K562 treated with DMSO at 1 percent for 4 hours (cell line): ENCODE measurements around the gene CAMK2G. TPM values are rescaled to one million over a fixed set of nuclear protein-coding genes. Genes with fewer than 3 reads are reported as not detected.

Experiments used
- total RNA-seq: library from RNA; unstranded; fragments of 300-600 nt; gene quantifications from 2 replicates; pipeline ENCODE4 v1.2.3, GENCODE V29; 2022; ENCODE audit not compliant: insufficient read depth

CAMK2G gene
- 40.8 and 52.4 TPM in 2 replicates for total RNA-seq

DNA sequence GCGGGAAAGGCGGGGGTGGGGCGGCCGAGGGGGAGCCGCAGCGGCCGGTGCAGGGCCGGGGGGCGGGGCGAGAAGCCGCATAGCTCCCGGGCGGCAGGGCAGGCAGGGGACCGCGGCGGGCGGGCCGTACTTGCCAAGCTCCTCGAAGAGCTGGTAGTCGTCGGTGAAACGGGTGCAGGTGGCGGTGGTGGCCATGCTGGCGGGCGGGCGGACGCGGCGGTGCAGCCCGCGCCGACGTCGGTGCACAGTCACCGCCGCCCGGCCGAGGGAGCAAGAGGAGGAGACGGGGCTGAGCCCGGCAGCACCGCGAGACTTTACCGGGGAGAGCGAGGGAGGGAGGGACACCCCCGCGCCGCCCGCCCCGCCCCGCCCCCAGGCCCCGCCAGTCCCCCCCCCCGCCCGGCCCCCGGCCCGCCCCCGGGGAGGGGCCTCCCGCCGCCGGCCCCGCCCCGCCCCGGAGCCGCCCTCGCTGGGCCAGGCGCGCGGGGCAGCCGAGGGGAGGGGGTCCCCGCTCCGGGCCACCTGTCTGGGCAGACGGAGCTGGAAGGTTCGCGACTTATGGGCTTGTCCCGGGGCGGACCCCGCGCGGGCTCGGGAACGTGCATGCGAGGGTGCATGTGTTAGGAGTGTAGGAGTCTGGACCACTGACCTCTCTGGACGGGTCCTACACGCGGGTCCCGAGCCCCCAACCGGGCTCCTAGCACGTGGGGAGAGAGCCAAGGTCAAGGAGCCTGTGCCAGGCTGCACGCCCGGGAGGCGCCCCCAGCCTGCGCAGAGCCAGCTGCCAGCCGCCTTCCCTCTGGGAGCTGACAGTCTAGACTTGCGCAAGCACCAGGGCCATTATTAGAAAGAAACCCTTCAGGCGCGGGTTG, at the start of gene CAMK2G:
TSS of gene CAMK2G (minus strand) at position 289 of the 872 bp plus-strand sequence. CDS start at position 195, 94 bp downstream.

DNA sequence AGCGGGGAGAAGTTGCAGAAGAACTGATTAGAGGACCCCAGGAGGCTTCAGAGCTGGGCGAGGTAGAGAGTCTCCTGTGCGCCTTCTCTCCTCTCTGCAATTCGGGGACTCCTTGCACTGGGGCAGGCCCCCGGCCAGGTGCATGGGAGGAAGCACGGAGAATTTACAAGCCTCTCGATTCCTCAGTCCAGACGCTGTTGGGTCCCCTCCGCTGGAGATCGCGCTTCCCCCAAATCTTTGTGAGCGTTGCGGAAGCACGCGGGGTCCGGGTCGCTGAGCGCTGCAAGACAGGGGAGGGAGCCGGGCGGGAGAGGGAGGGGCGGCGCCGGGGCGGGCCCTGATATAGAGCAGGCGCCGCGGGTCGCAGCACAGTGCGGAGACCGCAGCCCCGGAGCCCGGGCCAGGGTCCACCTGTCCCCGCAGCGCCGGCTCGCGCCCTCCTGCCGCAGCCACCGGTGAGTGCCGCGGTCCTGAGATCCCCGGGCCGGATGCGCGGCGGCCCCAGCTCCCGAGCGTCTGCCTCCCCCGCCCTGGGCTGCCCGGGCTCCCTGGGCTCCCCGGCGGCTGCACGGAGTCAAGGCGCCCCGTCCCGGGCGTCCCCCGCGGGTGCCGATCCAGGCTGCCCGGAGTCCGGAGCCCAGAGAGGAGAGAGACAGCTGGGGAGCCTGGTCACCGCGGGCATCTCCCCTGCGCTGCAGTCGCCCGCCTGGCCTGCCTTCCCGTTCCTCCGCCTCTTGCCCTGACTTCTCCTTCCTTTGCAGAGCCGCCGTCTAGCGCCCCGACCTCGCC, 36.6 kb upstream of the CAMK2G start, which contains the start of gene PLAU:
TSS of gene PLAU (plus strand) at position 369 of the 789 bp plus-strand sequence. CDS start 424 bp downstream, outside the sequence.

DNA sequence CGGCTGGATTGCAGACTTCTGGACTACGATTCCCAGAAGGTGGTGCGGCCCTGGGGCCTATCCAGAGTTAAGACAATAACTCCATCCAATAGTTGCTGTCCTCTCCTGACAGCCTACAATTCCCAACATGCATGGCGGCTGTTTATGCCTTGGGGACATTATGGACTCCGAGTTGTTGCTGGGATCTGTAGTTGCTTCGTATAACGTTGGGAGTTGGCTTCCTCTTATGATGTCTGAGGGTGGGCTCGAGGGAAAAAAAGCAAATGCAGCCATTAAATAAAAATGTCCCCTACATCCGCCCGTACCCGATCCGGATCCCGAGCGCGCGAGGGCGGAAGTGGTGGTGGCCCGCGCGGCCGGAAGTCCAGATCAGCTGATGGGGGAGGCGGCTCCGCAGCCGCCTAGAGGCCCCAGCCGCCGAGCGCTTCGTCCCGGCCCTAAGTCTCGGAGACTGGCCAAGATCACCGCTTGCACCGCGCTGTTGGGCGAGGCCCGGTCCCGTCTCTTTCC, 89.1 kb downstream of the CAMK2G start, which contains the start of gene ZSWIM8:
TSS of gene ZSWIM8 (plus strand) at position 396 of the 510 bp plus-strand sequence. CDS start 273 bp downstream, outside the sequence.

DNA sequence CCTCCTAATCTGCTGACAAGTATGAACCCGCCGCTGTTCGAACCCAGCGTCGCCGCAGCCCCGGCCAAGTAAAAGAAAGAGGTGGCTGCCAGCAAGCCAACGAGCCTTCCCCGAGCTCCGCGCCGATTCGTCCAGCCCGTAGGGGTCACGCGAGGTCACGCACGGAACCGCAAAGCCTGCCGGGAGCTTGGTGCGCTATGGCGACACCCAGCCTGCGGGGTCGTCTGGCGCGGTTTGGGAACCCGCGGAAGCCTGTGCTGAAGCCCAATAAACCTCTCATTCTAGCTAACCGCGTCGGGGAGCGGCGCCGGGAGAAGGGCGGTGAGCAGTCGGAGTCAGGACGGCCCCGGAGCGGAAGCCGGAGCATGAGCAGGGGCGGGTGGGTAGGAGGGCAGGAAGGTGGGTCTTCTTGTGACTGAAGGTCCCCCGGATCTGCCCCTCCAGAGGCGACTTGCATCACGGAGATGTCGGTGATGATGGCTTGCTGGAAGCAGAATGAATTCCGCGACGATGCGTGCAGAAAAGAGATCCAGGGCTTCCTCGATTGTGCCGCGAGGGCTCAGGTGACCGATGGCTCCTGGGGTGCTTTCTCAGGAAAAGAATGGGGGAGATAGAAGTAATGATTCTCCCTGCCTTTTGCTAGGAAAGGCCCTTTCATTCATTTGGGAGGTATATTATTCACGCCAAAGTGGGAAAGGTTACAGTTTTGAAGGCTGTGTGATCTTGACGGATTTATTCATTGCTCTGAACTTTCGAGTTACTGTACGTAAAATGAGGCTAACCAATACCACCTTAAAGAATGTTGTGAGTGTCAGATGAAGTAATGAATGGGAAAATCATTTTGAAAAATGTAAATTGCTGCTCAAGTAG, 92.2 kb downstream of the CAMK2G start, which contains the start of gene CHCHD1:
TSS of gene CHCHD1 (plus strand) at position 170 of the 870 bp plus-strand sequence. CDS start at position 198, 28 bp downstream.

Other genes with a start within 250 kb of the CAMK2G start
- gene MYOZ1, start 233.1 kb downstream of the CAMK2G start, total RNA-seq = not detected in 2 replicates
- gene SYNPO2L, start 218.5 kb downstream of the CAMK2G start, total RNA-seq = not detected in 2 replicates
- 8.2 and 11.9 TPM in 2 replicates for gene AGAP5, start 176.4 kb downstream of the CAMK2G start, total RNA-seq
- gene SEC24C, start 130.2 kb downstream of the CAMK2G start, total RNA-seq = 117 and 145 TPM in 2 replicates
- 55.4 and 66.7 TPM in 2 replicates for gene CHCHD1, start 92.5 kb downstream of the CAMK2G start, total RNA-seq
- 66.7 and 94.8 TPM in 2 replicates for gene ZSWIM8, start 88.9 kb downstream of the CAMK2G start, total RNA-seq
- gene NDST2, start 63.0 kb downstream of the CAMK2G start, total RNA-seq = 65.9 and 73.9 TPM in 2 replicates
- gene PLAU, start 36.6 kb upstream of the CAMK2G start, total RNA-seq = 20.4 and 29.5 TPM in 2 replicates
- 84.1 and 105 TPM in 2 replicates for gene VCL, start 123.6 kb upstream of the CAMK2G start, total RNA-seq